ENCODE data around the gene PEX5. TPM values are rescaled to one million over a fixed set of nuclear protein-coding genes. Genes with fewer than 3 reads are reported as not detected.

The PEX5 gene
- total and polyA plus RNA-seq, 2 of the 8 experiments (the other 6 are each of a cell fraction or from before 2014, with no cell fraction given) = 16.8 to 50.5 TPM

DNA sequence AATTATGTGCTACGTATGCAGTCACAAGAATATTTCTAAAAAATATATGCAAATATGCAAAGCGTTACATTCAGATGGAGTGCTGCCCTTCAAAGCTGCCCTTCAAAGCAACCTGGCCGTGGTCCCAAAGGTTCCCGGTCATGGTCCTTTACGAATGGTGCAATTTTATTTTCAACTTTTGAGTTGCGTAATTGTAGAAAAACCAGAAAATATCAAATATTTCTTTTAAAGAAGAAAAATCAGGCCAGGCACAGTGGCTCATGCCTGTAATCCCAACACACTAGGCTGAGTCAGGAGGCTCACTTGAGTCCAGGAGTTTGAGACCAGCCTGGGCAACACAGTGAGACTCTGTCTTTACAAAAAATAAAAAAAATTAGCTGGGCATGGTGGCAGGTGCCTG lies 38.0 kb upstream of the PEX5 start:
- no peak for DNase-seq (ENCODE audit: low read depth in 1 of 2, low spot score in 2 of 2)
- no peak overlapping the region for H2AK5ac ChIP-seq (ENCODE audit: low read depth, low read length)
- no peak for TF ChIP-seq POLR2AphosphoS5 (IDR thresholded peaks at IDR 0.05; ENCODE audit: low read depth, low read length)
- no peak for TF ChIP-seq SP2 (IDR thresholded peaks at IDR 0.05; ENCODE audit: low read length)
- TF ChIP-seq RAD21 (IDR thresholded peaks at IDR 0.05 in 1 of 2, conservative IDR thresholded peaks at IDR 0.05 in 1 of 2; ENCODE audit: low read depth in 2 of 2, low read length in 2 of 2) = no peak
- no peak for TF ChIP-seq CBX5 (IDR thresholded peaks at IDR 0.05; ENCODE audit: low read depth, low read length)
- no peak for TF ChIP-seq POU5F1 (IDR thresholded peaks at IDR 0.05; ENCODE audit: low read depth, low read length)
- TF ChIP-seq EZH2 (IDR thresholded peaks at IDR 0.05; ENCODE audit: low read depth, low read length, severe bottlenecking) = no peak
- no peak for TF ChIP-seq KDM1A (IDR thresholded peaks at IDR 0.05; ENCODE audit: borderline replicate concordance, low read length)
- no peak for TF ChIP-seq RXRA (IDR thresholded peaks at IDR 0.05; ENCODE audit: insufficient read depth, low read depth, low read length)
- no peak for TF ChIP-seq POLR2A (IDR thresholded peaks at IDR 0.05; ENCODE audit: control extremely low read depth in 1 of 2, low read depth in 2 of 2, low read length in 2 of 2)
- TF ChIP-seq RBBP5 (IDR thresholded peaks at IDR 0.05; ENCODE audit: borderline replicate concordance, low read depth, low read length) = no peak
- no peak for TF ChIP-seq JUN (IDR thresholded peaks at IDR 0.05; ENCODE audit: low read depth, low read length)
- no peak for TF ChIP-seq TAF1 (IDR thresholded peaks at IDR 0.05; ENCODE audit: low read depth, low read length)
- TF ChIP-seq E2F6 (IDR thresholded peaks at IDR 0.05) = no peak
- TF ChIP-seq MAX (IDR thresholded peaks at IDR 0.05) = no peak

More for the DNA sequence above, 38.0 kb upstream of the PEX5 start:
- no peak overlapping the region for H4K8ac ChIP-seq (ENCODE audit: extremely low read depth, insufficient read depth, low read length)
- H3K4me3 ChIP-seq (ENCODE audit: extremely low read depth in 1 of 4, insufficient read depth in 2 of 4, low read depth in 3 of 4, low read length in 4 of 4) = no peak overlapping the region
- peaks cover 0 to 9% (median 0%) of the 10 kb centered on the region in 4 experiments; a peak in 5 of 8 replicates for H3K36me3 ChIP-seq (ENCODE audit: control insufficient read depth in 2 of 4, insufficient read depth in 4 of 4, low read length in 3 of 4)
- H3K27ac ChIP-seq (ENCODE audit: low read depth, low read length) = no peak overlapping the region
- no peak overlapping the region for H4K91ac ChIP-seq (replicated peaks; ENCODE audit: insufficient read length, low read length)
- no peak overlapping the region for H3K23ac ChIP-seq (ENCODE audit: insufficient read length)
- H4K20me1 ChIP-seq (replicated peaks in 1 of 2; ENCODE audit: control insufficient read depth in 1 of 2, insufficient read depth in 2 of 2, low read length in 2 of 2) = peaks cover 2 to 3% of the 10 kb centered on the region in 2 experiments
- H2BK5ac ChIP-seq (ENCODE audit: low read depth, low read length) = no peak overlapping the region
- H3K18ac ChIP-seq (ENCODE audit: extremely low read depth, low read length) = no peak overlapping the region
- H3K79me2 ChIP-seq (ENCODE audit: control insufficient read depth in 1 of 2, insufficient read depth in 2 of 2, low read length in 2 of 2) = no peaks in the 10 kb centered on the region
- no peak overlapping the region for H4K5ac ChIP-seq (ENCODE audit: insufficient read length, low read depth, low read length)
- no peak overlapping the region for H2BK120ac ChIP-seq (replicated peaks; ENCODE audit: low read depth, low read length)
- H3K9ac ChIP-seq (replicated peaks in 1 of 4; ENCODE audit: extremely low read depth in 1 of 4, low read depth in 3 of 4, low read length in 3 of 4) = no peak overlapping the region
- no peaks in the 10 kb centered on the region for H3K27me3 ChIP-seq (replicated peaks in 1 of 4; ENCODE audit: control insufficient read depth in 3 of 4, extremely low read depth in 1 of 4, insufficient read depth in 3 of 4, low read length in 3 of 4)
- no peaks in the 10 kb centered on the region for H3K79me1 ChIP-seq (ENCODE audit: low read depth, low read length)
- POLR2A ChIA-PET (ENCODE audit: partially characterized antibody) = no interaction called here
- no peaks in the 10 kb centered on the region for H3K9me3 ChIP-seq (ENCODE audit: insufficient read depth in 2 of 2, low read depth in 1 of 2, low read length in 1 of 2)
- H3K23me2 ChIP-seq (ENCODE audit: low read depth, low read length) = no peaks in the 10 kb centered on the region
- WGBS, 2 experiments (ENCODE audit: extremely low coverage in 1 of 2, insufficient coverage in 1 of 2, insufficient read length in 1 of 2, insufficient replicate concordance in 2 of 2, low coverage in 1 of 2, low lambda C conversion rate in 2 of 2, missing lambda C conversion rate in 1 of 2) = 96% methylated on average over 6 of the region's 6 CpGs; no CpG with 5 or more reads in 1 of the 2 experiments
- no peak overlapping the region for H3K4ac ChIP-seq (replicated peaks; ENCODE audit: insufficient read length, low read depth, low read length)
- no peak overlapping the region for H2BK15ac ChIP-seq (ENCODE audit: low read length)
- H2BK20ac ChIP-seq (ENCODE audit: low read length) = no peak overlapping the region
- no peak for FAIRE-seq
- no peaks in the 10 kb centered on the region for H3K4me1 ChIP-seq (replicated peaks in 1 of 4; ENCODE audit: control insufficient read depth in 3 of 4, insufficient read depth in 4 of 4, low read length in 3 of 4)
- no peak overlapping the region for H3K4me2 ChIP-seq (ENCODE audit: insufficient read depth in 1 of 2, low read depth in 2 of 2, low read length in 2 of 2)
- H2BK12ac ChIP-seq (ENCODE audit: low read depth, low read length) = no peak overlapping the region
- H3K56ac ChIP-seq (replicated peaks; ENCODE audit: insufficient read length, low read depth, low read length) = no peak overlapping the region
- no peak overlapping the region for H3K14ac ChIP-seq (ENCODE audit: insufficient read length)
- H2AFZ ChIP-seq (ENCODE audit: low read length) = no peak overlapping the region
- CTCF ChIA-PET (ENCODE audit: partially characterized antibody) = interaction anchor here (2.2 to 10.0 kb wide), 2 partner anchors 8 to 23 kb away, joined by 5 to 151 read pairs; partner anchors contain the start of gene RBP5
